Colonic mucosa (tissue), 4 donors: ENCODE data around the gene GPR75. TPM values are rescaled to one million over a fixed set of nuclear protein-coding genes. Genes with fewer than 3 reads are reported as not detected.

Experiments used
- DNase-seq: peaks from one replicate; pipeline ENCODE4 v3.0.0-alpha.2; 2020
- H3K27ac ChIP-seq: fragments of 200-600 bp; one replicate; pipeline ENCODE4 v1.8.0; 2021
- H3K27me3 ChIP-seq: fragments of 200-600 bp; one replicate; pipeline ENCODE4 v1.8.0; 2021
- H3K36me3 ChIP-seq: fragments of 200-600 bp; one replicate; pipeline ENCODE4 v1.8.0; 2021
- H3K4me1 ChIP-seq: fragments of 200-600 bp; one replicate; pipeline ENCODE4 v1.8.0; 2021; ENCODE audit warnings: mild to moderate bottlenecking
- H3K4me3 ChIP-seq: fragments of 200-600 bp; one replicate; pipeline ENCODE4 v1.8.0; 2021
- H3K9ac ChIP-seq, 2 donors: one replicate each; pipeline ENCODE4 v1.7.0; 2013; ENCODE audit warnings: control low read depth in 2 of 2, low read depth in 2 of 2, low read length in 2 of 2
- H3K9me3 ChIP-seq: fragments of 200-600 bp; one replicate; pipeline ENCODE4 v1.8.0; 2021
- intact Hi-C: fragments of 100-400 bp; cut with DNase I; formaldehyde crosslinking; loops from one replicate; pipeline ENCODE4 v1.14.1; 2022
- total RNA-seq, 2 donors: library from RNA; stranded (reverse); fragmentation: NEBNext Ultra II Directional in 1 of 2; extraction: Animal tissue kit (Norgen Biotek cat#: 25700) in 1 of 2; gene quantifications; one replicate each; pipeline ENCODE4 v1.2.1, GENCODE V29; 2021
- TF ChIP-seq, protein P1 (sequence below): fragments of 200-600 bp; IDR thresholded peaks from one replicate; pipeline ENCODE4 v1.8.0; 2022; ENCODE audit warnings: antibody characterized with exemption, mild to moderate bottlenecking
- donor health status: healthy.
- donor health status: DM: no; HTN: no; CAD: no.
- donor health status: DM: no; HTN: no; CAD: no.

Gene GPR75
- total RNA-seq, 2 donors from 2014 or later = 0.58 to 1.1 TPM

DNA sequence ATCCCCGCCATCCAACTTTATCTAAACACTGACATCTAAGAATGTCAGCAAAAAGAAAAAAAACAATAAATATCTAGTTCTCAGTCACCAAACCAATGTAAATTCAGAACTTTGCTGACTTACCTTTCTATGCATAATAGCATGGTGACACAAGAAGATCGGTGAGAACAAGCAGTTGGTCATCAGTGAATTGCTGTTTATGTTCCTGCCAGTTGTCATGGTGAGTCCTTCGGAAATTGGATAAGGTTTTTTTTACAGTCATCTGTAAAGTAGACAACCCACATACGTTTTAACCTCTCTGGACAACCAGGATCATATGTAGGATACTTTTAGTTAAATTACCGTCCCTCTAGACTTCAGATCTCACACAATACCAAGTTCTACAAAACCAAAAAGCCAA is 6.2 kb upstream of the GPR75 start:
- Histone ChIP-seq H3K27me3 (no peaks in the 10 kb centered on the region), H3K4me1 (no peaks in the 10 kb centered on the region), H3K27ac (no peak overlapping the region)

GRCh38 chr2:53865264-53865663 is 5.5 kb upstream of the GPR75 start:
- Histone ChIP-seq H3K27me3 (no peaks in the 10 kb centered on the region), H3K4me3 (no peak overlapping the region), H3K9ac (no peak overlapping the region), H3K4me1 (no peaks in the 10 kb centered on the region), H3K9me3 (no peaks in the 10 kb centered on the region), H3K27ac (no peak overlapping the region), H3K36me3 (no peaks in the 10 kb centered on the region)
- intact Hi-C loops = no loop called here
- TF ChIP-seq, protein P1, sequence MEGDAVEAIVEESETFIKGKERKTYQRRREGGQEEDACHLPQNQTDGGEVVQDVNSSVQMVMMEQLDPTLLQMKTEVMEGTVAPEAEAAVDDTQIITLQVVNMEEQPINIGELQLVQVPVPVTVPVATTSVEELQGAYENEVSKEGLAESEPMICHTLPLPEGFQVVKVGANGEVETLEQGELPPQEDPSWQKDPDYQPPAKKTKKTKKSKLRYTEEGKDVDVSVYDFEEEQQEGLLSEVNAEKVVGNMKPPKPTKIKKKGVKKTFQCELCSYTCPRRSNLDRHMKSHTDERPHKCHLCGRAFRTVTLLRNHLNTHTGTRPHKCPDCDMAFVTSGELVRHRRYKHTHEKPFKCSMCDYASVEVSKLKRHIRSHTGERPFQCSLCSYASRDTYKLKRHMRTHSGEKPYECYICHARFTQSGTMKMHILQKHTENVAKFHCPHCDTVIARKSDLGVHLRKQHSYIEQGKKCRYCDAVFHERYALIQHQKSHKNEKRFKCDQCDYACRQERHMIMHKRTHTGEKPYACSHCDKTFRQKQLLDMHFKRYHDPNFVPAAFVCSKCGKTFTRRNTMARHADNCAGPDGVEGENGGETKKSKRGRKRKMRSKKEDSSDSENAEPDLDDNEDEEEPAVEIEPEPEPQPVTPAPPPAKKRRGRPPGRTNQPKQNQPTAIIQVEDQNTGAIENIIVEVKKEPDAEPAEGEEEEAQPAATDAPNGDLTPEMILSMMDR = no peak
- DNase-seq = no peak

More for the DNA sequence above, 6.2 kb upstream of the GPR75 start:
- H3K9ac ChIP-seq = no peak overlapping the region
- intact Hi-C loops = no loop called here
- H3K9me3 ChIP-seq = no peaks in the 10 kb centered on the region
- no peak overlapping the region for H3K4me3 ChIP-seq
- H3K36me3 ChIP-seq = no peaks in the 10 kb centered on the region
- TF ChIP-seq, protein P1 = no peak
- no peak for DNase-seq

GRCh38 chr2:53863538-53864227 is 3.9 kb upstream of the GPR75 start:
- no peak overlapping the region for H3K4me3 ChIP-seq
- H3K27ac ChIP-seq = no peak overlapping the region
- H3K9me3 ChIP-seq = no peaks in the 10 kb centered on the region
- intact Hi-C loops = no loop called here
- TF ChIP-seq, protein P1 = no peak
- H3K9ac ChIP-seq = no peak overlapping the region
- no peaks in the 10 kb centered on the region for H3K36me3 ChIP-seq
- H3K27me3 ChIP-seq = no peaks in the 10 kb centered on the region
- DNase-seq = no peak
- no peaks in the 10 kb centered on the region for H3K4me1 ChIP-seq

- TF ChIP-seq, protein P1 = no peak
- Histone ChIP-seq H3K9ac (no peak overlapping the region), H3K4me1 (no peaks in the 10 kb centered on the region), H3K36me3 (no peaks in the 10 kb centered on the region), H3K27me3 (no peaks in the 10 kb centered on the region), H3K9me3 (no peaks in the 10 kb centered on the region), H3K4me3 (no peak overlapping the region), H3K27ac (no peak overlapping the region)
- DNase-seq = no peak
- intact Hi-C loops = no loop called here
Measured at GRCh38 chr2:53861824-53862223, 2.1 kb upstream of the GPR75 start.

DNA sequence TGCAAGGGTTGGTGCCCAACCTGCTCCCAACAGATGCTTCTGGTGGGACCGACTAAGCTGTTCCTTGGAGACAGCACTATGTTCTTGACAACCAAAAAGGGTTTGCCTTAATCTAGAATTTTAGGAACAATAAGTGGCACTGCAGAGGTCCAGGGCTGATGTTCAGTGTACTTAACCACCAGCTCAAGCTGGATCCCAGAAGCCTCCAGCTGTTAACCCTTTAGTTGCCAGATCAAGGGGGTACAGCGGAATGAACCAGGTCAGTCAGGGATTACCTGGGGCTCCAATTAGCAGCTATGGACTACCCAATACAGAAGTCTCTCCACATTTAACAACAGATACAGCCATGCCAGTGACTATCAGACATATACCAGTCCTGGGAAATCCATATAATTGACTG is 3.5 kb downstream of the GPR75 start:
- H3K4me3 ChIP-seq = no peak overlapping the region
- H3K9ac ChIP-seq = no peak overlapping the region
- H3K27me3 ChIP-seq = no peaks in the 10 kb centered on the region
- no peaks in the 10 kb centered on the region for H3K4me1 ChIP-seq
- TF ChIP-seq, protein P1 = no peak
- H3K9me3 ChIP-seq = no peaks in the 10 kb centered on the region
- H3K27ac ChIP-seq = no peak overlapping the region
- no peaks in the 10 kb centered on the region for H3K36me3 ChIP-seq
- no peak for DNase-seq
- intact Hi-C loops = no loop called here
